ENCODE results near the gene ACSF3.

GRCh38 chr16:89084814-89085612 lies 8.6 kb upstream of the ACSF3 start:
- TF ChIP-seq CTCF (IDR thresholded peaks at IDR 0.05; ENCODE audit: low read depth, low read length, missing input control) (no peak), YY1 (IDR thresholded peaks at IDR 0.05) (no peak), TAF1 (conservative IDR thresholded peaks at IDR 0.05) (no peak), JUND (IDR thresholded peaks at IDR 0.05) (no peak), REST (IDR thresholded peaks at IDR 0.05) (no peak), FOXA1 (IDR thresholded peaks at IDR 0.05) (no peak), RAD21 (IDR thresholded peaks at IDR 0.05) (no peak), NR2F2 (IDR thresholded peaks at IDR 0.05) (no peak)
- TF ChIP-seq, protein P1, sequence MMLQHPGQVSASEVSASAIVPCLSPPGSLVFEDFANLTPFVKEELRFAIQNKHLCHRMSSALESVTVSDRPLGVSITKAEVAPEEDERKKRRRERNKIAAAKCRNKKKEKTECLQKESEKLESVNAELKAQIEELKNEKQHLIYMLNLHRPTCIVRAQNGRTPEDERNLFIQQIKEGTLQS (IDR thresholded peaks at IDR 0.05): no peak
